Gastroesophageal sphincter (tissue), 4 donors: Measurements from ENCODE around the gene C2CD4C. TPM values are rescaled to one million over a fixed set of nuclear protein-coding genes. Genes with fewer than 3 reads are reported as not detected.
A peak's percentile ranks its signal among the peaks of the same experiment; 100 is the strongest.

ENCODE experiments used
- ATAC-seq: fragments of 150-250 bp; one replicate; pipeline ENCODE4 v1.9.1; 2016; ENCODE audit warnings: mild to moderate bottlenecking, moderate library complexity
- H3K27ac ChIP-seq, 4 donors: fragments of 200-600 bp; sonication (generic) in 3 of 4; 1 replicate in 3 of 4; 2 replicates in 1 of 4; pipeline ENCODE4 v1.5.1; 2016 to 2019
- H3K27me3 ChIP-seq: fragments of 200-600 bp; sonication (generic); one replicate; pipeline ENCODE4 v1.5.1; 2019
- H3K36me3 ChIP-seq, 2 donors: fragments of 200-600 bp; sonication (generic); one replicate each; pipeline ENCODE4 v1.5.1; 2019; ENCODE audit warnings: control low read depth in 1 of 2
- H3K4me1 ChIP-seq, 3 donors: fragments of 200-600 bp; sonication (generic); 1 replicate in 2 of 3; 2 replicates in 1 of 3; pipeline ENCODE4 v1.5.1; 2016 to 2019; ENCODE audit warnings: control low read depth in 2 of 3
- H3K4me3 ChIP-seq, 2 donors: fragments of 200-600 bp; sonication (generic); one replicate each; pipeline ENCODE4 v1.5.1; 2019; ENCODE audit warnings: mild to moderate bottlenecking in 1 of 2, moderate library complexity in 1 of 2
- H3K9me3 ChIP-seq, 3 donors: fragments of 200-600 bp; sonication (generic); one replicate each; pipeline ENCODE4 v1.5.1; 2017 to 2019; ENCODE audit warnings: control low read depth in 2 of 3
- EP300 ChIP-seq: sonication (generic); formaldehyde crosslinking; IDR thresholded peaks from one replicate; pipeline ENCODE4 v1.6.1; 2017; ENCODE audit warnings: antibody characterized with exemption, mild to moderate bottlenecking
- POLR2A ChIP-seq, 2 donors: fragments of 450-650 bp; IDR thresholded peaks; one replicate each; pipeline ENCODE4 v1.6.1; 2017; ENCODE audit warnings: antibody characterized with exemption in 2 of 2, mild to moderate bottlenecking in 2 of 2, moderate library complexity in 1 of 2
- POLR2AphosphoS5 ChIP-seq: sonication (generic); formaldehyde crosslinking; IDR thresholded peaks from one replicate; pipeline ENCODE4 v1.6.1; 2017; ENCODE audit warnings: antibody characterized with exemption
- WGBS, 2 donors: methylation state at CpG; one replicate each; pipeline ENCODE4 v1.1.5; 2018; ENCODE audit warnings: low coverage in 1 of 2; 5-methylcytosine and 5-hydroxymethylcytosine counted together
- total RNA-seq, 4 donors: library from RNA; depleted of rRNA; stranded (reverse); fragments of >200 nt; gene quantifications; one replicate each; pipeline ENCODE4 v1.1.0, GENCODE V29; 2016
- TF ChIP-seq, protein P1 (sequence below), 4 experiments: fragments of 200-600 bp in 2 of 4; fragments of 450-650 bp in 2 of 4; sonication (generic) in 1 of 4; IDR thresholded peaks; one replicate each; pipeline ENCODE4 v1.5.1; 2017 to 2019; ENCODE audit warnings: antibody characterized with exemption in 4 of 4, mild to moderate bottlenecking in 2 of 4, moderate library complexity in 2 of 4

Gene C2CD4C
- total RNA-seq, 4 donors from 2014 or later, result 0.19 to 2.7 (median 0.67) TPM; not detected in 1

DNA sequence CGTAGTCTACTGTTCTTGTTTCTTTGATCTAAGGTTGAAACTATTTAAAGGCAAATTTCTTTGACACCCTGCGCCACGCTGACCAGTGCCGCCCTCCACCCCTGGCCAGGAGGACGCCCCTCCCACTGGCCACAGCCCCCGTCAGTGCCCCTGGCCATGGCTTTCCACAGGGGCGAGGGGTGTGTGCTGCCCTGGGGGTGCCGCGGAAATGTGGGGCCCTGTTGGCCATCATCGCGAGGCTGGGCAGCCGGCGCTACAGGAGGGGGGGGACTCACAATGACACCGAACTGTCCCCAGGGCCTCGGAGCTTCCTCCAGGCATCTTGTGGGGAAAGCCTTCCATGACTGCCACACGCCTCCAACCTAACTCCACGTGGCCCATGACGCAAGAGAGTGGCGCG is 41.0 kb upstream of the C2CD4C start:
- Histone ChIP-seq H3K4me3 (no peak overlapping the region), H3K4me1 (peaks cover 0 to 13% (median 0%) of the 10 kb centered on the region in 3 donors), H3K9me3 (no peaks in the 10 kb centered on the region), H3K27me3 (no peaks in the 10 kb centered on the region), H3K36me3 (no peaks in the 10 kb centered on the region), H3K27ac (no peak overlapping the region)
- ATAC-seq, result no peak
- 93 to 95% methylated on average over 8 to 9 of the region's 20 CpGs for WGBS, 2 donors
- TF ChIP-seq POLR2A (IDR thresholded peaks at IDR 0.05) (no peak), POLR2AphosphoS5 (no peak), EP300 (no peak)
- TF ChIP-seq, protein P1, sequence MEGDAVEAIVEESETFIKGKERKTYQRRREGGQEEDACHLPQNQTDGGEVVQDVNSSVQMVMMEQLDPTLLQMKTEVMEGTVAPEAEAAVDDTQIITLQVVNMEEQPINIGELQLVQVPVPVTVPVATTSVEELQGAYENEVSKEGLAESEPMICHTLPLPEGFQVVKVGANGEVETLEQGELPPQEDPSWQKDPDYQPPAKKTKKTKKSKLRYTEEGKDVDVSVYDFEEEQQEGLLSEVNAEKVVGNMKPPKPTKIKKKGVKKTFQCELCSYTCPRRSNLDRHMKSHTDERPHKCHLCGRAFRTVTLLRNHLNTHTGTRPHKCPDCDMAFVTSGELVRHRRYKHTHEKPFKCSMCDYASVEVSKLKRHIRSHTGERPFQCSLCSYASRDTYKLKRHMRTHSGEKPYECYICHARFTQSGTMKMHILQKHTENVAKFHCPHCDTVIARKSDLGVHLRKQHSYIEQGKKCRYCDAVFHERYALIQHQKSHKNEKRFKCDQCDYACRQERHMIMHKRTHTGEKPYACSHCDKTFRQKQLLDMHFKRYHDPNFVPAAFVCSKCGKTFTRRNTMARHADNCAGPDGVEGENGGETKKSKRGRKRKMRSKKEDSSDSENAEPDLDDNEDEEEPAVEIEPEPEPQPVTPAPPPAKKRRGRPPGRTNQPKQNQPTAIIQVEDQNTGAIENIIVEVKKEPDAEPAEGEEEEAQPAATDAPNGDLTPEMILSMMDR (IDR thresholded peaks at IDR 0.05), result no peak

DNA sequence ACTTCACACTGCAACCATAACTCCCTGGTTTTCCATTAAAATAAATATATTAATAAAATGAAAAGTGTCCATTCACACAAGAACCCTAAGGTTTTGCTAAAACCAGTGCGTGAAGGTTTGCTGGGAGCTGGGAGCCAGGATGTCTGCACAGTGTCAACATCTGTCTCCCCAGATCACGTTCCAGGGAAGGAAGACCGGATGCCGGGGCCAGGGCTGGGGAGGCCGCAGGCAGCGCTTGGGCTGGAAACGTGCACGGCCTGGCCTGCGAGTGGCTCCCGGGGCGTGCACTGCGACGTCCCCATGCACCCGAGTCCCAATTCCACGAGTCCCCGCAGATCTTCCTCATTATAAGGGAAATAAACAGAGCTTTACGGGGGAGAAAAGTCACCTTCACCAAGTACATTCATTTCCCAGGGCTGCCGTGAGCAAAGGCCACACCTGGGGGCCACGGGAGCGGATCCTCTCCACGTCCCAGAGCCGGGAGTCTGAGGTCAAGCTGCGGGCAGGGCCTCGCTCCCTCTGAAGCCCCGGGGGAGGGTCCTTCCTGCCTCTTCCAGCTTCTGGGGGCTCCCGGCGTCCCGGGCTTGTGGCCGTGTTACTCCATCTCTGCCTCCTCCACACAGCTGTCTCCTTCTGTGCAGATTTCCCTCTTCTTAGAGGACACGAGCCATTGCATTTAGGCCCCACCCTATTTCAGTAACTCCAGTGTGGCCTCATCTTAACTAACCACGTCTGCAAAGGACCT is 39.0 kb upstream of the C2CD4C start:
- peak overlapping the region in 1 of 4 donors; percentile 57 for H3K27ac ChIP-seq

DNA sequence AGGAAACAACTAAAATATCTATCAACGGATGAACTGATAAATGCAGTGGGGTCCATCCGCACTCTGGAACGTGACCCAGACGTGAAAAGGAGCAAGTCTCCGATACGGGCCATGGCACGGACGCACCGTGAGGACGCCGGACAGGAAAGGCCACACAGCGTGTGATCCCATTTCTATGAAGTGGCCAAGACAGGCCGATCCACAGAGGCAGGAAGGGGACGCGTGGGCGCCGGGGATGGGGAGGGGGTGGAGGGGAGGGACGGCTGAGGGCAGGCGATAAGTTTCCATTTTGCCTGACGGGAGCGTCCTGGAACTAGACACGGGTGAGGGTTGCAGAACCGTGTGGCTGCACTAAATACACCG is 38.1 kb upstream of the C2CD4C start:
- peaks cover 0 to 13% (median 0%) of the 10 kb centered on the region in 3 donors for H3K4me1 ChIP-seq
- no peak overlapping the region for H3K27ac ChIP-seq
- H3K27me3 ChIP-seq, result no peaks in the 10 kb centered on the region
- no peaks in the 10 kb centered on the region for H3K36me3 ChIP-seq
- ATAC-seq, result no peak
- no peaks in the 10 kb centered on the region for H3K9me3 ChIP-seq
- WGBS, 2 donors, result 87 to 92% methylated on average over 2 to 23 of the region's 24 CpGs
- no peak for TF ChIP-seq POLR2A (IDR thresholded peaks at IDR 0.05)
- TF ChIP-seq, protein P1 (IDR thresholded peaks at IDR 0.05), result no peak
- TF ChIP-seq EP300, result no peak
- TF ChIP-seq POLR2AphosphoS5, result no peak
- no peak overlapping the region for H3K4me3 ChIP-seq

More for the DNA sequence above, 39.0 kb upstream of the C2CD4C start:
- H3K4me3 ChIP-seq, result no peak overlapping the region
- WGBS, 2 donors, result 28 to 33% methylated on average over 9 to 16 of the region's 31 CpGs
- ATAC-seq, result peak; percentile 65
- no peaks in the 10 kb centered on the region for H3K36me3 ChIP-seq
- H3K27me3 ChIP-seq, result no peaks in the 10 kb centered on the region
- H3K9me3 ChIP-seq, result no peaks in the 10 kb centered on the region
- TF ChIP-seq EP300 (no peak), POLR2AphosphoS5 (peak; percentile 45), POLR2A (IDR thresholded peaks at IDR 0.05) (no peak)
- H3K4me1 ChIP-seq, result peaks cover 0 to 13% (median 0%) of the 10 kb centered on the region in 3 donors

DNA sequence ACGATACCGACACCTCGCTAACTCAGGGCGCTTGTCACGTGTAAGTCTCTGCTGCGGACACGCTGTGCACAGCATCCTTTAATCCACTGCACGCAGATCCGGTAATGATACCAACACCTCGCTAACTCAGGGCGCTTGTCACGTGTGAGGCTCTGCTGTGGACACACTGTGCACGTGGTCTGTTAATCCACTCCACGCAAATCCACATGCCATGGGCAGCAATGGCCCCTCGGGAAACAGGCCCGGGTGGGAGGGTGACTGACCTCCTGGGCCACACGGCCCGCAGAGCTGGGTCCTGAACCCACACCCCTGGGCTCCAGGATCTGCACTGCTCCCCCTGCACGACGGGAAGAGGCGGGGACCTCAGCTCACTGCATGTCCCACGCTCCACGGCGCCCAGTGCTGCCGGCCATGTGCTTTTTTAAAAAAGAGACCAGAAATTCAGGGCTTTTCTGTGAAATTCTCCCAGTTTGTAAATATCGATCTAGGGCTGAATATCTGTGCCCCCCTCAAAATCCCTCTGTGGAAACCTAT is 35.8 kb upstream of the C2CD4C start:
- Histone ChIP-seq H3K27ac (no peak overlapping the region), H3K36me3 (peaks cover 0 to 13% of the 10 kb centered on the region in 2 donors), H3K4me1 (peaks cover 0 to 13% (median 0%) of the 10 kb centered on the region in 3 donors), H3K4me3 (no peak overlapping the region), H3K9me3 (no peaks in the 10 kb centered on the region), H3K27me3 (no peaks in the 10 kb centered on the region)
- 89% methylated on average over 17 of the region's 26 CpGs; no CpG with 5 or more reads in 1 of the 2 donors for WGBS, 2 donors
- ATAC-seq, result no peak
- TF ChIP-seq POLR2AphosphoS5 (no peak), EP300 (no peak), POLR2A (IDR thresholded peaks at IDR 0.05) (no peak)

DNA sequence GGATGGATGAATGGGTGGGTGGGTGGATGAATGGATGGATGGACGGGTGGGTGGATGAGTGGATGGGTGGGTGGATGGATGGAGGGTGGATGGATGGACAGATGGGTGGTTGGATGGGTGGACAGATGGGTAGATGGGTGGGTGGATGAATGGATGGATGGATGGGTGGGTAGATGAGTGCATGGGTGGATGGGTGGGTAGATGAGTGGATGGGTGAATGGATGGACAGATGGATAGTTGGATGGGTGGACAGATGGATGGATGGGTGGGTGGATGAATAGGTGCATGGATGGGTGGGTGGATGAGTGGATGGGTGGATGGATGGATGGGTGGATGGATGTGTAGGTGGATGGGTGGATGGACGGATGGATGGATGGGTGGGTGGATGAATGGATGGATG is 34.1 kb upstream of the C2CD4C start:
- Histone ChIP-seq H3K4me3 (no peak overlapping the region), H3K4me1 (peaks cover 0 to 9% (median 0%) of the 10 kb centered on the region in 3 donors), H3K36me3 (peaks cover 0 to 19% of the 10 kb centered on the region in 2 donors), H3K9me3 (no peaks in the 10 kb centered on the region), H3K27ac (no peak overlapping the region), H3K27me3 (peaks cover 11% of the 10 kb centered on the region)
- no peak for ATAC-seq
- TF ChIP-seq, protein P1 (IDR thresholded peaks at IDR 0.05), result no peak
- no peak for TF ChIP-seq POLR2A (IDR thresholded peaks at IDR 0.05)
- TF ChIP-seq POLR2AphosphoS5, result no peak
- TF ChIP-seq EP300, result no peak
- 70 to 79% methylated on average over 1 to 2 of the region's 2 CpGs for WGBS, 2 donors

DNA sequence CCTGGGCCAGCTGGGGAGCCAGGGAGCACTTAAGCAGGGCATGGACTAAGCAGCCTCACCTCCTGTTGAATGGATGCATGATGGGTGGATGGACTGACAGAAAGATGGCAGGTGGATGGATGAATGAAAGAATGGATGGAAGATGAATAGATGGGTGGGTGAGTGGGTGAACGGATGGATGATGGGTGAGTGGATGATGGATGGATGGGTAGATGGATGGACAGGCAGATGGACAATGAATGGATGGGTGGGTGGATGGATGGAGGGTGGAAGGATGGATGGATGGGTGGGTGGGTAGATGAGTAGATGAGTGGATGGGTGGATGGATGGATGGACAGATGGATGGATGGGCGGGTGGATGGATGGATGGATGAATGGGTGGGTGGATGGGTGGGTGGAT is 33.1 kb upstream of the C2CD4C start:
- WGBS, 2 donors, result 90% methylated on average over 2 of the region's 2 CpGs; no CpG with 5 or more reads in 1 of the 2 donors
- no peak for ATAC-seq
- Histone ChIP-seq H3K4me3 (no peak overlapping the region), H3K36me3 (peaks cover 0 to 19% of the 10 kb centered on the region in 2 donors), H3K4me1 (peaks cover 0 to under 1% (median 0%) of the 10 kb centered on the region in 3 donors), H3K27ac (no peak overlapping the region), H3K27me3 (peaks cover 11% of the 10 kb centered on the region), H3K9me3 (no peaks in the 10 kb centered on the region)
- TF ChIP-seq, protein P1 (IDR thresholded peaks at IDR 0.05), result no peak
- TF ChIP-seq EP300 (no peak), POLR2AphosphoS5 (no peak), POLR2A (IDR thresholded peaks at IDR 0.05) (no peak)
